ENCODE results near the gene ZFR2.
"Not testable (repeated sequence)": the region's sequence is repeated elsewhere in the genome, so short reads cannot be mapped to it uniquely, and the experiment has no call there.

The ZFR2 gene

DNA sequence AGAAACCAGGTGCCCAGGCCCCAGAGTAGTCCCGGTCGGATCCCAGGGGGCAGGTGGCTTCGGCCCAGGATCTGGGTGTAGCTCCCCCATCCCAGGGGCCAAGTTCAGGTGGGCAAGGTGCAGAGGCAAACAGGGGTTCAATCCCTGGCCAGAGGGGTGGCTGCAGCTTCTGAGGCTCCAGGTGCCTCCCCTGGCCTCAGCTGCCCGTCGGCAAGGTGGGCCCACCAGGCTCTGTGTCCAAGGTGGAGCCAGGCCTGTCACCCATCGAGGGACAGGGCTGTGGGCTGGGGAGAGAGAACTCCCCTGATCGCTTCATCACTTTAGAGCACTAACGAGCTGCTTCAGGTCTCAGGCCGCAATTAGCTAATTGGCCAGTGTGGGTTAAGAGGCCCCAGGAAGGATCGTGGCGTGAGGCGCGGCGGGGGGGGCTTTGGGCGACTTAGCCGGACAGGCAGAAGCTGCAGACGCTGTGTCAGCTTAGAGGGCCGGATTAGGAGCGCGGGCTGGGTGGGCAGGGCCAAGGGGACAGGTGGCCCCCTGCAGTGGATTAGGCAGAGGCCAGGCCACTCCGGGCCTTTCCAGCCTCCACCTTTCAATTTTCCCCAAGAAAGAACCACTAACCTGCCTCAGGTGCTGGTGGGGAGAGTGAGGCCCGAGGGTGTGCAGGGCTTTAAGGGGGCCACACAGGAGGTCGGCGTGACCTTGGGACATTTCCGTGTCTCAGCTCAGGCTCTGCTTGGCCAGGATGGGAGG, 94.0 kb downstream of the ZFR2 start:
- in situ Hi-C loops (cut with MboI; ENCODE audit: low sequenced_read_pairs): no loop called here

DNA sequence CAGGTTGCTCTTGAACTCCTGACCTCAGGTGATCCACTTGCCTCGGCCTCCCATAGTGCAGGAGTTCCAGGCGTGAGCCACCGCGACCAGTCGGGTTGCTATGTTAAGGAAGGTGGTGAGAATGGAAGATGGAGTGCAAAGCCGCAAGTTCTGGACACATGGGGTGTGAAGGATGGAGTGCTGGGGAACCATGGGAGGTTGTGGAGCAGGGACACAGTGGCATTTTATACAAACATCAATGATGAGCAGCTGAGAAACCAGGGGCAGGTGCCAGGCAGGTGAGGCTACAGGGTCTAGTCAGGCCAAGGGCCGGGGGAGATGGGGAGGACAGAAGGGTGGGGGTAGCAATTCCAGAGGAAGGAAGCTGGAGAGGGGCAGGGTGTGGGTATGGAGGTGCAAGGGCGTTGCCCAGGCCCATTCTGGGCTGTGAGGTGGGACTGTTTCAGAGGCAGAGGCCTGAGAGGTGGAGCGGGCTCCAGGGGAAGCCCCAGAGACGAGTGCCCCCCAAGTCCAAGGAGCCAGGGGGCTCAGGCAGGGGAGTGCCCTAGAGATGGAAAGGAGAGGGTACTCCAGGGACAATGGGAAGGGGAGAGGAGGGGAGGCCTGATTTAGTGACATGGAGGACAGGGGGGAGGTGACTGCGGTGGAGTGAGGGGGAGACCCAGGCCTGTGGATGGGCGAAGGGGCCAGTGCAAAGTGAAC, 94.9 kb downstream of the ZFR2 start:
- in situ Hi-C loops (cut with MboI; ENCODE audit: low sequenced_read_pairs): no loop called here

DNA sequence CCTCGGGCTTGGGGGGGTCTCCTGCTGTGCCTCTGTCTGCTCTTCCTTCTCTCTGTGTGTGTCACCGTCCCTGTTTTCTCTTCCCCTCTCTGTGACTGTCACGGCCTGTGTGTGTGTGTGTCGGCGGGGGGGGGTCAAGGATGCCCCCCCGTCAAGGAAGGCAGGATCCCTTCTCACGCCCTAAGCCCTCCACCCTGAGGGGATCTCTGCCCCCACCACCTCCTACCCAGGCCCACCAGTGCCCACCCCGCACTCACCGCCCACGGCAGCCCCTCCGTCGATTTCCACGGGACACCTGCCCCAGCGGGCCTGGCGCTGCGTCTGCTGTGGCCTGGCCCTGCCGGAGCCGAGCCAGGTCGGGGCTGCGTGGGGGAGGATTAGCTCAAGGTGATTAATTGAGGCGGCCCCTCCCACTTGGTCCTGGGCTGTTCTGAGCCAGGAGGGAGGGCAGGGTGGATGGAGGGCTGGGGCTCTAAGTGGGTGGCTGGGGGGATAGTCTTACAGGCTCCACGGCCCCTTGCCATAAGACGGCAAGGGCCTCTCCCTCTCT, 96.9 kb downstream of the ZFR2 start, which contains the start of gene RAX2:
Gene RAX2 (minus strand): TSS at position 323 of the 550 bp plus-strand sequence. CDS start 486 bp downstream, outside the sequence.
- in situ Hi-C loops (cut with MboI; ENCODE audit: low sequenced_read_pairs): no loop called here

DNA sequence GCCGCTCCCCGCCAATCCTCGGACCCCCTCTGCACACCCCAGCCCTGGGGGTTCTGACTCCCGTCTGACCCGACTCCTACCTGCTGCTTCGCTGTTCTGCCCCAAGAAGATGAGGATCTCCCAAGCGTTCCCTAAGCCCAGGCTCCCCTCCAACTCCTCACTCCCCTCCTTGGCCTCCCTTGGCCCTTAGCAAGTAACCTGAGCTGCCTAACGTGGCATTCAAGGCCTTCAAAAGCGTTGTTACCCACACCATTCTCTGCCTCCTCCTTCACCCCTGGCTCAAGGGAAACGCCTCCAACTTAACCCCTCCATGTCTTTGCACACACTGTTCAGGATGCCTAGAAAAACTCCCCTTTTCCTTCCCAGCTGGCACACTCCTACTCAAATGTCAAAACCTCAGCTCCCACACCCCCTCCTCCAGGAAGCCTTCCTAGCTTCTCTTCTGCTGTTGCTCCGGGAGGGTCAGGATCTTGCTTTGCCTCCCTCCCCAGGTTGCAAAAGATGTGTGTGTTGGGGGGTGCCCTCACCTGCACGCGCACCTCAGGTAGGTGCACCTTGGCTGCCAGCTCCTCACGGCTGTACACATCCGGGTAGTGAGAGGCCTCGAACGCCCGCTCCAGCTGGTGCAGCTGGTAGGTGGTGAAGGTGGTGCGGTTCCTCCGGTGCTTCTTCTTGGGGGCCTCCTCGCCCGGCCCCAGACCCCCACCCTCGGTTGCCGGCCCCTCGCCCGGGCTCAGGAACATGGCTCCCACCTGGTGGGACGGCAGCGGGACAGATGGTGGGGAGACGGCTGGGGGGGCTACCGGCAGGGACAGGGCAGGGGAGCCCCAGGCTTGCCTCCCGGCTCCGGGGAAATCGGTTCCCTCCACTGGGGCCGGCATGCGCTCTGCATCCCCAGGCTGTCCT, 97.6 kb downstream of the ZFR2 start:
- in situ Hi-C loops (cut with MboI; ENCODE audit: low sequenced_read_pairs): no loop called here

DNA sequence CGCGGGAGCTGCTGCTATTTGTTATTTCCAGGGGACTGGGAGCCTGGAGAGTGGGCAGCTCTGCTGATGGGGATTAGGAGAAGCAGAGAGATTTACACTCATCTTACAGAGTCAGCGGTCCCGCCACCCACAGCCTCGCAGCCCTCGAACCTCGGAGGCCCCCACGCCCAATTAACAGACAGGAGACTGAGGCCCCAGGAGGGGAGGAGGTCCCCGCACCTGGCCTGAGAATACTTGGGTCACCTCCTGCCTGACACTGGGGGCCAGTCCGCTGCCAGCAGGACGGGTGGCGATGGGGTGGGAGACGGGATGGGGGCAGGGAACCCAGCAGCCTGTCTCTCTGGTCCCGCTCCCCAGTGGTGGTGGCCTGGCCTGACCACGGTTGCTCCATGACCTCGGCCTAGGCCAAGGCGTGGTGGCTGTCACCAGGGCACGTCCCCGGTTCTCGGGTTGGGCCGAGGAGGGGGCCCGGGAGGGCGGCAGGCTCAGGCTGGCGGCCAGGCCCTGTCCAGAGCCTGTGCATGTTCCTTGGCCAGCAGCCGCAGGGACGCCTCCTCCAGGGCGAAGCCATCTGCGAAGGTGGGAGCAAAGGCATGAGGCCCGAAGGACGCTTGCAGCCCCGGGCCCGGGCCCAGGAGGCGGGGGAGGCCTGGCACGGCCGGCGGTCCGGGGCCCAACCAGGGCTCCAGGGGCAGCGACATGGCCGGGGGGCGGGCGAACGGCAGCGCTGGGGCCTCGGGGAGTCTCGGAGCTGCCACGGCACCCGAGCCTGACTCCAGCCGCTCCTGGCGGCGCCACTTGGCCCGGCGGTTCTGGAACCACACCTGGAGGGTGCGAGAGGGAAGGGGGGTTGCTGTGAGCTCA, 98.5 kb downstream of the ZFR2 start:
- in situ Hi-C loops (cut with MboI; ENCODE audit: low sequenced_read_pairs): no loop called here

DNA sequence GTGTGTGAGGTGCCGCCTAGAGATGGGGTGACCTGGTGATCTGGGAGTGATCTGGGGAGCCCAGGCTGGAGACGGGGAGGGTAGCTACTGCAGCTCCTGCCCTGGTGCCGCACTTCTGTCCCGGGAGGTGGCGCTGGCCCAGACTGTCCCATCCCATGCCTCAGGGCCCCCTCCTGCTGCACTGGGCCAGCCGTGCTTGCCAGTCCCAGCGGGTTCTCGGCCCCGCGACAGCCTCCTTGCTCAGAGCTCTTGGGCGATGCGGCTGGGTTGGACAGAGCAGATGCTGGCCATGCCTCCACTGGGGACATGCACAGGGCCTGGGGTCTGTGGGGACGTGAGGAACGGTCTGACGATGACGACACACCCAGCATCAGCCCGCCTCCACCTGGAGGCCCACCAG, 99.3 kb downstream of the ZFR2 start:
- in situ Hi-C loops (cut with MboI; ENCODE audit: low sequenced_read_pairs): no loop called here

DNA sequence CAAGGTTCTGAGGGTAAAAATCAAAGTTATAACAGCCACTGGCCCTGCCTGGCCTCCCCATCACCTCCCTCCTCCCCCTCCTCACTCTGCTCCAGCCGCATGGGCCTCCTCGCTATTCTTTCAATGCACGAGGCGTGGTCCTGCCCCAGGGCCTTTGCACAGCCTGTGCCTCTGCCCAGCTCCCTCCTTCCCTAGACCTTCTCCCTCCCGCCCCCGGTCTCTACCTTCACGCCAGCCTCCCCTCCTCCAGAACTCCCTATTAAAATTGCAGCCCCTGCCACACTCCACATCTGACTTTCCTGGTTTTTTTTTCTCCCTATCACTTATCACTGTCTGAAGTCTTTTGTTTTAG, 100.1 kb downstream of the ZFR2 start:
- in situ Hi-C loops (cut with MboI; ENCODE audit: low sequenced_read_pairs): no loop called here

DNA sequence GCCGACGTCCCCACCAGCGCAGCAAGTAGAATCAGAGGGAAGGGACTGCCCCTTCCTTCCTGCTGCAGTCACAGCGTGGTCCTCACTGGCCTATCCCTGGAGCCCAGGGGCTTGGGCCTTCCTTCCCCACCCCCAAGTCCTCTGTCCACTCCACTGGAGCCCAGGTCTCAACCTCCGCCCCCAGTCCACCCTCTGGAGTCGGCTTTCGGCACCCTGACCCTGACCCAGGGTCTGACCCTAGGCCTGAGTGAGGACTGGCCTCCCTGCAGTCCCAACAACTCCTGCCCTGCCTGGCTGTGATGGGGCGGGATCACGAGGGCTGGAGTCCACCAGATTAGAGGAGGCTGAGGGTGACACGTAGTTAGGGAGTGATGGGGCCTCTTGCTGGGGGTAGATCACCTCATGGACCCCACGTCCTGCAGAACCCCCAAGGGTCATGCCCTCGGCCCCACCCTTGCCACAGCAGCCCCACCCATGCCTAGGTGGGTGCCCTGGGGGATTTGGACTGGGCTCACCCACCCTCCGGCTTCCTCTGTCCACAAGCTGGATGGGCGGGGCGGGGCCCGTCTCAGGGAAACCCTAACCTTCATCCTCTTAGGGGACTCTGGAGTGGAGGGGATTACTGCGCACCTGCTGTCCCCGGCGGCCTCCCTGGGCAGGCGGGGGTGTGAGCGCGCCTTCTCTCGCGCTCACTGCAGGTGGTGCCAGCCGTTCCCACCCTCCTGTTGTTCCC, 100.7 kb downstream of the ZFR2 start:
- in situ Hi-C loops (cut with MboI; ENCODE audit: low sequenced_read_pairs): no loop called here

DNA sequence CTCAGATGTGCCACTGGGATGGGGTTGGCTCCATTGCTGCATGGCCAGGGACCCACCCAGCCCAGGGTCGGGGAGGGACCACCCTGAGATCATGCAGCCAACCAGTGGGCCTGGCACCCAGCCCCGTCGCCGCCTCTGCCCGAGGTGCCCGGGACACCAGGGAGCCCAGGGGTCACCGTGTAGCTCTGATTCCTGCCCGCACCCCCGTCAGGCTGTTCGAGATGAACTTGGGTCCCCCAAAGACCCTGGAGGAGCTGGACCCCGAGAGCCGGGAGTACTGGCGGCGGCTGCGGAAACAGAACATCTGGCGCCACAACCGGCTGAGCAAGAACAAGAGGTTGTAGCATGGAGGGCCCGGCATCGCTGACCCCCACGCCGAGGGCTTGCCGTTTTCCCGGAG, 101.8 kb downstream of the ZFR2 start:
- in situ Hi-C loops (cut with MboI; ENCODE audit: low sequenced_read_pairs): no loop called here

DNA sequence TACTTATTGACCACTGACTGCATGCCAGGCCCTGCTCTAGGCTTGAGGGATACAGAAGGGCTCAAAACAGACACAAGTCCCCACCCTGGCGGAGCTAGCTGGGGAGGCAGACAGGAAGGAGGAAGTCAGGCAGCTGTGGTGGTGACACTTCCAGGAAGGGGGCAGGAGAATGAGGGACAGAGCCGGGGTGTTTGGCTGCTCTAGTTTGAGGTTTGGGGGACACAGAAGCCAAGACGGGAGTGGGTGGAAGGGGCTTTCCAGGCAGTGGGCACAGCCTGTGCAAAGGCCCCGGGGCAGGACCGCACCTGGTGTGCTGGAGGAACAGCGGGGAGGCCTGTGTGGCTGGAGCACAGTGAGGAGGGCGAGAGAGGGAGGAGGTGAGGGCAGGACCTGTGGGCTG, 102.3 kb downstream of the ZFR2 start:
- in situ Hi-C loops (cut with MboI; ENCODE audit: low sequenced_read_pairs): no loop called here

DNA sequence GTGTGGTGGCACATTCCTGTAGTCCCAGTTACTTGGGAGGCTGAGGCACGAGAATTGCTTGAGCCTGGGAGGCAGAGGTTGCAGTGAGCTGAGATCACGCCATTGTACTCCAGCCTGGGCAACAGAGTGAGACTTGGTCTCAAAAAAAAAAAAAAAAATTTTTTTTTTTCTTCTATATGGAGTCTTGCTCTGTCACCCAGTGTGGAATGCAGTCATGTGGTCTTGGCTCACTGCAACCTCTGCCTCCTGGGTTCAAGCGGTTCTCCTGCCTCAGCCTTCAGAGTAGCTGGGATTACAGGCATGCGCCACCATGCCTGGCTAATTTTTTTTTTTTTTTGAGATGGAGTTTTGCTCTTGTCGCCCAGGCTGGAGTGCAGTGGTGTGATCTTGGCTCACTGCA, 103.1 kb downstream of the ZFR2 start:
- in situ Hi-C loops (cut with MboI; ENCODE audit: low sequenced_read_pairs): not testable (repeated sequence)

DNA sequence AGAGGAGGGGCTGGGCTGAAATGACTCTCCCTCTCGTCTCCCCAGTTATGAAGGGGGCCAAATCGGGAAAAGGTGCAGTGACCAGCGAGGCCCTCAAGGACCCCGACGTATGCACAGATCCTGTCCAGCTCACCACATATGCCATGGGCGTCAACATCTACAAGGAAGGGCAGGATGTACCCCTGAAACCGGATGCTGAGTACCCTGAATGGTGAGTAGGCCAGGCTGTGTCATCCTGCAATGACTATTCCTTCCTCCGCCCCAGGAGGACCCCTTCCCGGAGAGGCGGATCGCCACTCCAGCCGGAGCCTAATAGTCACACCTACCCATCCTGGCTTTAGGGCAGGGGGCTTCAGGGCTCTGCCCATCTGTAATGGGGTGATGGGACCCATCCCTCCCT, 103.7 kb downstream of the ZFR2 start:
- in situ Hi-C loops (cut with MboI; ENCODE audit: low sequenced_read_pairs): no loop called here

DNA sequence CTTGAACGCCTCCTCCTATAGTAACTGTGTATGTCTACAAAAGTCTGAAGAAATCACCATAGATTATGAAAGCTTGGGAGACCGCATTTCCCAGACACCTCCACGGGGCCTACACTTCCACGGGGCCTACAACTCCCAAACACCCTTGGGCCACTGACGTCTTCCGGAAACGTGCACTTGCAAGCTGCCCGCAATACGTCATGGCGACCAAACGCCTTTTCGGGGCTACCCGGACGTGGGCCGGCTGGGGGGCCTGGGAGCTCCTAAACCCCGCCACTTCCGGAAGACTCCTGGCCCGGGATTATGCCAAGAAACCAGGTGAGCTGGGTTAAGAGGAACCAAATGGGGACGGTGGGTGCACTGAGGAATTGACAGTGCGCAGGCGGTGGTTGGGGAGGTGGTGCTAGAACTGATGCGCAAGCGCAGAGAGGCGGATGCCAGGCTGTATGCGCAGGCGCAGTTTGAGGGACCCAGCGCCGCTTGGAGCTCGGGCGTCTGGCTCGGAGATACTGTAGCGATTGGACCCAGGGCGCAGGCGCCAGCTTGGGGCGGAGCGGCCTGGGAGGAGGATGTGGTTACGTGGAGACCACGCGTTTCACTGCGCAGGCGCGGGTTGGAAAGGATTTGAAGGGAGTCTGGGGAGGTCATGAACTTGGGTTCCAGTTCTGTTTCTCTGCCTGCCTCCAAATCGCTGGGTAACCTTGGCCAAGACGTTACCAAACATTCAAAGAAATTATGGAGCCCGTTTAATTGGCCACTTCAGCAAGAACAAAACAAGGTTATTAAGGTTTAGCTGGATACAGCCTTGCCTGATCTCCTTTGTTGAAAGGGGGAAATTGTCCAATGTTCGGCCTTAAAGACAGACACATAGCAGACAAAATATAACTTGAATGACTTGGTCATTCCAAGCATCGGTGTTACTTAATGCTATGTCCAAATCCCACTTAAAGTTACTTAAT, 106.1 kb downstream of the ZFR2 start, which contains the start of gene MRPL54:
Gene MRPL54 (plus strand): TSS at position 182 of the 959 bp plus-strand sequence. CDS start 19 bp downstream, at position 201.
- in situ Hi-C loops (cut with MboI; ENCODE audit: low sequenced_read_pairs): no loop called here

DNA sequence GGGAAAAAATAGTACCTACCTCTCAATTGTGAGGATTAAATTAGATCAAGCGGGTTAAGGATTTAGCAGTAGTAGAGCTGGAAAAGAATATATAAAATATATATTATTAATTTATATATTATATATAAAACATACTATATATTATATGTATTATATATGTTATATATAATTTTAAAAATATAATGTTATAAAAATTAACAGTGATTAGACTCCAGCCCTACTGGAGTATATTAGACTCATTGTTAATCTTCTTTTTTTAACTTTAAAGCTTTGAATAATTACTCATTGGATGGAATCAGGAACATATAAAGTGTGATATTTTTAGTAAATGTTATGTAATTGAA, 106.7 kb downstream of the ZFR2 start:
- in situ Hi-C loops (cut with MboI; ENCODE audit: low sequenced_read_pairs): no loop called here

DNA sequence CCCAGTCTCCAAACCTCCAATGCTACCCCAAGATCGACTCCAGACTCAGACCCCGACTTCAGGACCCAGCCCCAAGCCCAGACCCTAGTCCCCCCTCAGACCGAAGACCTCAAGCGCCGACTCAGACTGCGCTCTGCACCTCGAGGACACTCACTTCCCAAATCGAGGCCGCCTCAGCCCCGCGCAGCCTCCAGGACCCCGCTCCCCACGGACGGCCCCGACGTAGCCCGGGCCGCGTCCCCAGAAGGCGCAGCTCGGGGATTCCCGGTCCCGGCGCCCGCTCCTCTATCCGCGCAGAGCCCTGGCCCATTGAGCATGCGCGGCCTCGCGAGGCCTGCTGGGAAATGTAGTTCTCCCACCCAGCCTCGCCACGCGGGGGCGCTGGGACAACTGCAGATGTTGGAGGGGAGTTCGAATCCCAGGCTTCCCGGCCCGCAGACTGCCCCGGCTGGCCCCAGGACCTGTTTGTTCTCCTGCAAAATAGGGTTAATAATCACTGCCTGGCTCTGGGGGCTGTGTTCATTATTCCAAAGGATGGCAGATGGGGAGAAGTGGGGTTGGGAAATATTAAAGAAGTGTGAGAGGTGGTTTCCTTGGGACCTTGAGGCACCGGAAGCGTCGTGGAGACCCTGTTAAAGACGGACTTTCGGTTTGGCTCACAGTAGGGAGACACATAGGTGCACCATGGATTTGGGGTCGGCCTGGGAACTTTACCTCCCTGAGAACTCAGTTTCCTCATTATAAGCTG, 107.3 kb downstream of the ZFR2 start, which contains the start of gene APBA3:
Gene APBA3 (minus strand): TSS at position 311 of the 748 bp plus-strand sequence. CDS start 1,428 bp downstream, outside the sequence.
- in situ Hi-C loops (cut with MboI; ENCODE audit: low sequenced_read_pairs): no loop called here

DNA sequence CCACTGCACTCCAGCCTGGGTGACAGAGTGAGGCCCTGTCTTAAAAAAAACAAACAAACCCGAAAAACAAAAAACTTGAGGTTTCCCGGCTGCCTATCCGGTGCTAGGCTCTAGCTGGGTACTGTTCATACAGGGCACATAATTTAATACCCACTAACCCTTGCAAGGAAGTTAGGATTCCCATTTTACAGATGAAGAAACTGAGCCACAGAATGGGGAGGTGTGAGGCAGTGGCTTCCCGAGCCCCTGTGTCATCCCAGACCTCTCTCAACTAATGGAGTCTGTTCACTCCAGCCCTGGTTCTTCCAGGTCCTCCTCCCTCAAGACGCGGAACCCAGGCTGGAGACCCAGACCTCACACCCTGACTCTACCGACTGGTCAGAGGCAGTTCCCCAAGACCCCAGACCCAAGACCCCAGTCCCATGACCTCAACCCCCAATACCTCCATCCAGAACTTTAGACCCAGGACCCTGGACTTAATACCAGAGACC, 107.9 kb downstream of the ZFR2 start:
- in situ Hi-C loops (cut with MboI; ENCODE audit: low sequenced_read_pairs): no loop called here

DNA sequence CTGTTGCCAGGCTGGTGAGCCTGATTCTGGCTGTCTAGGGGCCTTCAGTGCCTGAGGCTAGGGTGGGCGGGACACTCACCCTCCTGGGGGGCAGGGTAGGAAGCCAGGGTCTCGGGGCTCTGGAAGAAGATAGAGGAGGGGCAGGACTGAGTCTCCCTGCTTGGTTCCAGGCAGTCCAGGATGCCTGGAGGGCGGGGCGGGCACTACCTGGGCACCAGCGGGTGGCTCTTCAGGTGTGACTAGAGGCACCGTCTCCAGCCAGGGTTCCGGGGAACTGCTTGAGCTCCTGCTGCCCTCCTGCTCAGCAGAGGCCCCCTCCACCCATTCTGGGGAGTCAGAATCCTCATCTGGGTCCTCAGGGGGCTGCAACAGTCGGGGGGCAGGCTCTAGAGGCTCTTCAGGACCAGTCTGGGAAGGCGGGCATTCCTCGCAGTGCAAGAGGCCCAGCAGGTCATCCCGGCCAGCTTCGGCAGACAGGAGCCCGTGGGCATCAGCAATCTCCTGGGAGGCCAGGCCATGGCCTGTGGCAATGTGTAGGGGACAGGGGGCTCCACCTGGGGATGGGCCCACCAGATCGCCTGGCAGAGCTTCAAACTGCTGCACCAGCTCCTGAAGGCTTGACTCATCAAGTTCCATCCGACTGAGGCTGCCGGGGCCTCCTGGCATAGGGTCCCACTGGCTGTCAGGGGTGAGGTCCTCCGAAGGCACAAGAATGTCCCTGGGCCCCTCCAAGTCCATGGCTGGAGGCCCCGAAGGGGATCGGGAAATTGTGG, 109.2 kb downstream of the ZFR2 start:
- in situ Hi-C loops (cut with MboI; ENCODE audit: low sequenced_read_pairs): no loop called here
